Measurements from ENCODE around the gene FIGLA.
"Not testable (repeated sequence)": the region's sequence is repeated elsewhere in the genome, so short reads cannot be mapped to it uniquely, and the experiment has no call there.

Gene FIGLA

GRCh38 chr2:70801607-70802263 lies 11.3 kb upstream of the FIGLA start:
- no peak for DNase-seq (ENCODE audit: extremely low spot score)
- ChIA-PET CTCF (interaction anchor here (1.8 kb wide), 1 partner anchor 70 kb away, joined by 5 read pairs; no protein-coding TSS in a partner anchor), POLR2A (no interaction called here)
- no peak for TF ChIP-seq CTCF (IDR thresholded peaks at IDR 0.05; ENCODE audit: control extremely low read depth, extremely low read depth, low read depth, missing control alignments)

- DNase-seq (ENCODE audit: extremely low spot score), result no peak
- CTCF ChIA-PET, result no interaction called here
- POLR2A ChIA-PET, result no interaction called here
- no peak for TF ChIP-seq CTCF (IDR thresholded peaks at IDR 0.05; ENCODE audit: control extremely low read depth, extremely low read depth, low read depth, missing control alignments)
Observed at GRCh38 chr2:70799706-70800105, 9.3 kb upstream of the FIGLA start.

- DNase-seq (ENCODE audit: extremely low spot score); POLR2A ChIA-PET: not testable (repeated sequence)
- CTCF ChIA-PET, result interaction anchor here (0.8 to 1.4 kb wide), 3 partner anchors 30 to 67 kb away, joined by 3 to 5 read pairs (median 3); partner anchors contain the start of gene ADD2
Observed at GRCh38 chr2:70797996-70798395, 7.6 kb upstream of the FIGLA start.

- TF ChIP-seq CTCF (IDR thresholded peaks at IDR 0.05; ENCODE audit: control extremely low read depth, extremely low read depth, low read depth, missing control alignments), result no peak
- ChIA-PET POLR2A (no interaction called here), CTCF (interaction anchor here (0.8 to 1.4 kb wide), 4 partner anchors 29 to 151 kb away, joined by 3 to 5 read pairs (median 4); partner anchors contain the start of gene ADD2)
- no peak for DNase-seq (ENCODE audit: extremely low spot score)
Observed at GRCh38 chr2:70797506-70797905, 7.1 kb upstream of the FIGLA start.

GRCh38 chr2:70796262-70796661 lies 5.8 kb upstream of the FIGLA start:
- no peak for DNase-seq (ENCODE audit: extremely low spot score)
- CTCF ChIA-PET, result interaction anchor here (0.9 to 1.5 kb wide), 7 partner anchors 9 to 178 kb away, joined by 3 to 6 read pairs (median 4); no protein-coding TSS in a partner anchor
- POLR2A ChIA-PET, result no interaction called here
- no peak for TF ChIP-seq CTCF (IDR thresholded peaks at IDR 0.05; ENCODE audit: control extremely low read depth, extremely low read depth, low read depth, missing control alignments)

GRCh38 chr2:70795164-70795995 lies 4.9 kb upstream of the FIGLA start:
- ChIA-PET CTCF (interaction anchor here (0.7 to 1.5 kb wide), 4 partner anchors 12 to 178 kb away, joined by 3 read pairs; no protein-coding TSS in a partner anchor), POLR2A (no interaction called here)
- no peak for DNase-seq (ENCODE audit: extremely low spot score)
- TF ChIP-seq CTCF (IDR thresholded peaks at IDR 0.05; ENCODE audit: control extremely low read depth, extremely low read depth, low read depth, missing control alignments), result no peak

- POLR2A ChIA-PET, result no interaction called here
- CTCF ChIA-PET, result interaction anchor here (0.9 to 1.9 kb wide), 4 partner anchors 8 to 155 kb away, joined by 3 to 7 read pairs (median 4); no protein-coding TSS in a partner anchor
- TF ChIP-seq CTCF (IDR thresholded peaks at IDR 0.05; ENCODE audit: control extremely low read depth, extremely low read depth, low read depth, missing control alignments), result no peak
- DNase-seq (ENCODE audit: extremely low spot score), result no peak
Observed at GRCh38 chr2:70793450-70793849, 3.0 kb upstream of the FIGLA start.

All from GM10248 (cell line).